HL-60/S4 treated with retinoic acid at 250 ng/mL for 4 days and 3 days (cell line): ENCODE results near the gene TAF12.
"Not testable (repeated sequence)": the region's sequence is repeated elsewhere in the genome, so short reads cannot be mapped to it uniquely, and the experiment has no call there.

Experiments
- in situ Hi-C: fragments of 300-500 bp; cut with MboI; formaldehyde crosslinking; loops from 2 replicates; pipeline ENCODE4 v1.7.0; 2022; ENCODE audit warnings: low sequenced_read_pairs

The TAF12 gene

GRCh38 chr1:28642847-28643635 is at the start of gene TAF12:
Gene TAF12, minus strand, starts transcription at chr1:28643067. Its CDS starts 20,986 bp downstream, at chr1:28622081.
- in situ Hi-C loops = no loop called here

GRCh38 chr1:28691627-28692026 is 48.8 kb upstream of the TAF12 start:
- in situ Hi-C loops = loop anchor here (10.0 kb wide), 1 partner anchor 57 kb away; no protein-coding TSS in a partner anchor

GRCh38 chr1:28684937-28685336 is 42.1 kb upstream of the TAF12 start:
- in situ Hi-C loops = no loop called here

GRCh38 chr1:28682840-28683239 is 40.0 kb upstream of the TAF12 start:
- in situ Hi-C loops = no loop called here

- in situ Hi-C loops = no loop called here
Measured at GRCh38 chr1:28680151-28680550, 37.3 kb upstream of the TAF12 start.

- in situ Hi-C loops = no loop called here
Measured at GRCh38 chr1:28675924-28676257, 33.0 kb upstream of the TAF12 start.

- in situ Hi-C loops = not testable (repeated sequence)
Measured at GRCh38 chr1:28672971-28673370, 30.1 kb upstream of the TAF12 start.

- in situ Hi-C loops = no loop called here
Measured at GRCh38 chr1:28671254-28671780, 28.4 kb upstream of the TAF12 start.

- in situ Hi-C loops = no loop called here
Measured at GRCh38 chr1:28668956-28669723, 26.3 kb upstream of the TAF12 start.

GRCh38 chr1:28668191-28668955 is 25.5 kb upstream of the TAF12 start, which contains the start of gene GMEB1:
Gene GMEB1, plus strand, starts transcription at chr1:28668784. Its CDS starts 14,829 bp downstream, at chr1:28683613.
- in situ Hi-C loops = no loop called here

GRCh38 chr1:28666806-28667205 is 23.9 kb upstream of the TAF12 start:
- in situ Hi-C loops = no loop called here

- in situ Hi-C loops = no loop called here
Measured at GRCh38 chr1:28663871-28664470, 21.1 kb upstream of the TAF12 start.

- in situ Hi-C loops = no loop called here
Measured at GRCh38 chr1:28656335-28656734, 13.5 kb upstream of the TAF12 start.

- in situ Hi-C loops = not testable (repeated sequence)
Measured at GRCh38 chr1:28655448-28656311, 12.8 kb upstream of the TAF12 start.

GRCh38 chr1:28653870-28654269 is 11.0 kb upstream of the TAF12 start:
- in situ Hi-C loops = not testable (repeated sequence)

GRCh38 chr1:28653063-28653462 is 10.2 kb upstream of the TAF12 start:
- in situ Hi-C loops = not testable (repeated sequence)

- in situ Hi-C loops = no loop called here
Measured at GRCh38 chr1:28648474-28649198, 5.8 kb upstream of the TAF12 start, which contains the start of gene RNU11. Gene RNU11, plus strand, starts transcription at chr1:28648600.

GRCh38 chr1:28648008-28648473 is 5.2 kb upstream of the TAF12 start:
- in situ Hi-C loops = no loop called here

- in situ Hi-C loops = no loop called here
Measured at GRCh38 chr1:28646040-28646439, 3.2 kb upstream of the TAF12 start.
